HG03439 (cell line): ENCODE results near the gene IDH3A.

Source experiments
- ATAC-seq: cut with Tn5 transposase; IDR thresholded peaks from one replicate; pipeline ENCODE4 v1.9.1; 2021; ENCODE audit warnings: mild to moderate bottlenecking, moderate library complexity; ENCODE audit not compliant: unreplicated experiment

Gene IDH3A

DNA sequence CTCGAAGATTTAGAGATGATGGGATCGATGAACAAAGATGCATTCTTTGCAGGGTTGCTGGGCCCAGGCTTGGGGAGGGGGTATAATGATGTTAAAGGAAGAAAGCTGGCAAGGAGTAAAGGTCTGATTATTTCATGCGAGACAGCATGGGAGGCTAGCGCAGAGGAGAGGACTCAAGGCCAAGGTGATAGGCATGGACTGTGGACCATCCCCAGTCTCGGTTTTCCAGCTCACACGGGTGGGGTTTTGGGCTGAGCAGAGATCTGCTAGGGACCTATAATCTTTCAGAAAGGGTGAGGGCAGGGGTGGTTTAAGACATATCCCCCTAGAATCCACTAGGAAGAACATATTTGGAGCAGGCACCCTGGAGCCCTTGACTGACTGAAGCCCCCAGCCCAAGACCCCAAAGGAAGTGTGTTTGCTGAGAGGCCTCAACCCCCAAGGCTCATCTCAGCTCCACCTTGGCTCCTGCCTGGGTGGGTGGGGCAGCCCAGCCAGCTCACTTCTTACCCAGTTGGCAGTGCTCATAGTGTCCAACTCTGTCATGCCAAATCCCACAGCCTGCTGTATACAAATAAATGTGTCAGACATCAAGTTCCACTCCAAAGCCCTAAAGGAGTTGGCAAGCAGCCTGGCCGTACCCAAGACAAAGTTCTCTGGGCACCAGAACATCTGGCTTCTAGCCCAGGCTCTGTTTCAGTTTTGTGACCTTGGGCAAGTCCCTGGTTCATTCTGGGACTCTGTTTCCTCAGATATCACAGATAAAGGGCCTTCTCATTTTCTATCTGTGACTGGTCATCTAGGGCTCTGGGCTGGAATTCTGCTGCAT, 67.3 kb downstream of the IDH3A start:
- no peak for ATAC-seq

DNA sequence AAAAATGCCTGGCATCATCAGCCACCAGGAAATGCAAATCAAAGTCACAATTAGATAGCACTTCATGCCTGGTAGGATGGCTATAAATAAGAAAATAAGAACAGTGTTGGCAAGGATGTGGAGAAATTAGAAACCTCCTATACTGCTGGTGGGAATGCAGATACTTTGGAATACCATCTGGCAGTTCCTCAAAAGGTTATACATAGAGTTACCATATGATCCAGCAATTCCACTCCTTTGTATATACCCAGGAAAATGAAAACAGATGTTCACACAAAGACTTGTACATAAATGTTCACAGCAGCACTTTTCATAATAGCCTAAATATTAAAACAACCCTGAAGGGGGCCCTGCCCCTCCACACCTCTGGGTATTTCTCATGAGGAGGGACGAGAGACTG, 71.6 kb downstream of the IDH3A start:
- no peak for ATAC-seq
